Measurements from ENCODE around the gene PGAP2. TPM values are rescaled to one million over a fixed set of nuclear protein-coding genes. Genes with fewer than 3 reads are reported as not detected.

The PGAP2 gene
- total and polyA plus RNA-seq, 2 of the 13 experiments (the other 11 are each of a cell fraction or from before 2014, with no cell fraction given), result 21.5 to 47.8 TPM

DNA sequence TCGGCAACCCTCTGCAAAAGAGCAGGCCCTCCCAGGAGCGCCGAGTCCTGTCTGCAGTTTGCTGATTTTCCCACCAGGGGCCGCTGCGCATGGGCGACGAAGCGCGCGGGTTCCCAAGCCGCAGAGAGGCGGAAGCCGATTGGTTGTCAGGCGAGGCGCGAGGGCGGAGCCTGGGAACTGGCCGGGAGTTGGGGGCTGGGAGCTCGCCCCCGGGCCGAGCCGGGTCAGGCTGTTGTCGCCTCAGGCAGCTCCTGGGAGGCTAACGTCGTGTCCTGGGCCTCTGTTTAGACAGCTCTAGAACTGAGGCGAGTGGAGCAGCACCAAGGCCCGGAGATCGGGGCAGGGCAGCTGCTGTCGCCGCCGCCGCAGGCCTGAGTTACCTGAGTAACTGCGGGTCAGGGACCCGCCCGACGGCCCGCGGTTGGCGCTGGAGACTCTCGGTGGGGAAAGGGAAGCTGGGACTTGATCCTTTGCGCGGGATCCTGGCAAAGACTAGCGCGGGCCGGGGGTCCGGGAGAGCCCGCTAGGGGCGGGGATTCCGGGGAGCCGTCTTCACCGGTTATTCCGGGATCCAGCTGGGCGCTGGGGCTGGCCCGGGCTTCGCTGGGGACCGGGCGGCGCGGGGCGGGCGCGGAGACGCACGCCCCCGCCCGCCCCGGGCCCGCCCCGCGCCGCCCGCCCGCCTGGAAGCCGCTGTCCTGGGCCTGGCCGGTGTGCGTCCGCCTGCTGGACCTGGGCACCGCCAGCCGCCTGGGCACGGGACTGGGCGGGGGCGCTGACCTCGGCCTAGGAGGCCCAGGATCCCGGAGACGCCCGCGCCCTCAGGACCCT, 46.8 kb downstream of the PGAP2 start, which contains the start of gene STIM1 (continued):
- TF ChIP-seq SMC3 (IDR thresholded peaks at IDR 0.05; ENCODE audit: low read length) (peak; percentile 70; the same call in 1 of the 2 replicates), ZNF136 (CRISPR knock-in tag; IDR thresholded peaks at IDR 0.05; ENCODE audit: low read depth) (no peak), ZNF180 (CRISPR knock-in tag; IDR thresholded peaks at IDR 0.05; ENCODE audit: borderline replicate concordance, low read depth) (0 out of 2 replicates have a peak, but pooled peaks have one; percentile 47), ZNF230 (CRISPR knock-in tag; IDR thresholded peaks at IDR 0.05) (no peak), POGZ (CRISPR knock-in tag; IDR thresholded peaks at IDR 0.05) (peak; percentile 85; the same call in 1 of the 2 replicates), YEATS4 (CRISPR knock-in tag; IDR thresholded peaks at IDR 0.05; ENCODE audit: borderline replicate concordance) (peak; percentile 20; the same call in 1 of the 2 replicates), MTF2 (CRISPR knock-in tag; IDR thresholded peaks at IDR 0.05; ENCODE audit: borderline replicate concordance) (peak; percentile 12; the same call in 1 of the 2 replicates), ZNF816 (CRISPR knock-in tag; IDR thresholded peaks at IDR 0.05; ENCODE audit: borderline replicate concordance) (no peak), MEIS2 (CRISPR knock-in tag; IDR thresholded peaks at IDR 0.05) (peak; percentile 65), ZFP36 (IDR thresholded peaks at IDR 0.05; ENCODE audit: borderline replicate concordance, low read depth, low read length, partially characterized antibody) (no peak), MXD4 (CRISPR knock-in tag; IDR thresholded peaks at IDR 0.05) (0 out of 2 replicates have a peak, but pooled peaks have one; percentile 11), ZEB1 (IDR thresholded peaks at IDR 0.05; ENCODE audit: insufficient replicate concordance, low read depth) (no peak), ZNF235 (CRISPR knock-in tag; IDR thresholded peaks at IDR 0.05; ENCODE audit: borderline replicate concordance) (no peak), TAF15 (IDR thresholded peaks at IDR 0.05; ENCODE audit: low read depth, low read length, poor library complexity, severe bottlenecking) (no peak), FOXP1 (IDR thresholded peaks at IDR 0.05) (no peak), FOXP1 (CRISPR knock-in tag; IDR thresholded peaks at IDR 0.05) (no peak), ZNF121 (CRISPR knock-in tag; IDR thresholded peaks at IDR 0.05) (no peak)
- TF ChIP-seq, protein P1, sequence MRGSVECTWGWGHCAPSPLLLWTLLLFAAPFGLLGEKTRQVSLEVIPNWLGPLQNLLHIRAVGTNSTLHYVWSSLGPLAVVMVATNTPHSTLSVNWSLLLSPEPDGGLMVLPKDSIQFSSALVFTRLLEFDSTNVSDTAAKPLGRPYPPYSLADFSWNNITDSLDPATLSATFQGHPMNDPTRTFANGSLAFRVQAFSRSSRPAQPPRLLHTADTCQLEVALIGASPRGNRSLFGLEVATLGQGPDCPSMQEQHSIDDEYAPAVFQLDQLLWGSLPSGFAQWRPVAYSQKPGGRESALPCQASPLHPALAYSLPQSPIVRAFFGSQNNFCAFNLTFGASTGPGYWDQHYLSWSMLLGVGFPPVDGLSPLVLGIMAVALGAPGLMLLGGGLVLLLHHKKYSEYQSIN (CRISPR knock-in tag; IDR thresholded peaks at IDR 0.05; ENCODE audit: borderline replicate concordance), result no peak
- TF ChIP-seq, protein P2, sequence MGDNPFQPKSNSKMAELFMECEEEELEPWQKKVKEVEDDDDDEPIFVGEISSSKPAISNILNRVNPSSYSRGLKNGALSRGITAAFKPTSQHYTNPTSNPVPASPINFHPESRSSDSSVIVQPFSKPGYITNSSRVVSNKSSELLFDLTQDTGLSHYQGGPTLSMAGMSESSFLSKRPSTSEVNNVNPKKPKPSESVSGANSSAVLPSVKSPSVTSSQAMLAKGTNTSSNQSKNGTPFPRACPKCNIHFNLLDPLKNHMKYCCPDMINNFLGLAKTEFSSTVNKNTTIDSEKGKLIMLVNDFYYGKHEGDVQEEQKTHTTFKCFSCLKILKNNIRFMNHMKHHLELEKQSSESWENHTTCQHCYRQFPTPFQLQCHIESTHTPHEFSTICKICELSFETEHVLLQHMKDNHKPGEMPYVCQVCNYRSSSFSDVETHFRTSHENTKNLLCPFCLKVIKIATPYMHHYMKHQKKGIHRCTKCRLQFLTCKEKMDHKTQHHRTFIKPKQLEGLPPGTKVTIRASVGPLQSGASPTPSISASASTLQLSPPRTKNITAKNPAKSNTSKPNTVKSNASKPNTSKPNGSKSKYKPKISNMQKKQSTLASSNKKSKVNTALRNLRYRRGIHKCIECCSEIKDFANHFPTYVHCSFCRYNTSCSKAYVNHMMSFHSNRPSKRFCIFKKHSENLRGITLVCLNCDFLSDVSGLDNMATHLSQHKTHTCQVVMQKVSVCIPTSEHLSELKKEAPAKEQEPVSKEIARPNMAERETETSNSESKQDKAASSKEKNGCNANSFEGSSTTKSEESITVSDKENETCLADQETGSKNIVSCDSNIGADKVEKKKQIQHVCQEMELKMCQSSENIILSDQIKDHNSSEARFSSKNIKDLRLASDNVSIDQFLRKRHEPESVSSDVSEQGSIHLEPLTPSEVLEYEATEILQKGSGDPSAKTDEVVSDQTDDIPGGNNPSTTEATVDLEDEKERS (CRISPR knock-in tag; IDR thresholded peaks at IDR 0.05), result no peak
- TF ChIP-seq, protein P3, sequence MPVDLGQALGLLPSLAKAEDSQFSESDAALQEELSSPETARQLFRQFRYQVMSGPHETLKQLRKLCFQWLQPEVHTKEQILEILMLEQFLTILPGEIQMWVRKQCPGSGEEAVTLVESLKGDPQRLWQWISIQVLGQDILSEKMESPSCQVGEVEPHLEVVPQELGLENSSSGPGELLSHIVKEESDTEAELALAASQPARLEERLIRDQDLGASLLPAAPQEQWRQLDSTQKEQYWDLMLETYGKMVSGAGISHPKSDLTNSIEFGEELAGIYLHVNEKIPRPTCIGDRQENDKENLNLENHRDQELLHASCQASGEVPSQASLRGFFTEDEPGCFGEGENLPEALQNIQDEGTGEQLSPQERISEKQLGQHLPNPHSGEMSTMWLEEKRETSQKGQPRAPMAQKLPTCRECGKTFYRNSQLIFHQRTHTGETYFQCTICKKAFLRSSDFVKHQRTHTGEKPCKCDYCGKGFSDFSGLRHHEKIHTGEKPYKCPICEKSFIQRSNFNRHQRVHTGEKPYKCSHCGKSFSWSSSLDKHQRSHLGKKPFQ (CRISPR knock-in tag; IDR thresholded peaks at IDR 0.05; ENCODE audit: insufficient replicate concordance), result no peak
- TF ChIP-seq, protein P4, sequence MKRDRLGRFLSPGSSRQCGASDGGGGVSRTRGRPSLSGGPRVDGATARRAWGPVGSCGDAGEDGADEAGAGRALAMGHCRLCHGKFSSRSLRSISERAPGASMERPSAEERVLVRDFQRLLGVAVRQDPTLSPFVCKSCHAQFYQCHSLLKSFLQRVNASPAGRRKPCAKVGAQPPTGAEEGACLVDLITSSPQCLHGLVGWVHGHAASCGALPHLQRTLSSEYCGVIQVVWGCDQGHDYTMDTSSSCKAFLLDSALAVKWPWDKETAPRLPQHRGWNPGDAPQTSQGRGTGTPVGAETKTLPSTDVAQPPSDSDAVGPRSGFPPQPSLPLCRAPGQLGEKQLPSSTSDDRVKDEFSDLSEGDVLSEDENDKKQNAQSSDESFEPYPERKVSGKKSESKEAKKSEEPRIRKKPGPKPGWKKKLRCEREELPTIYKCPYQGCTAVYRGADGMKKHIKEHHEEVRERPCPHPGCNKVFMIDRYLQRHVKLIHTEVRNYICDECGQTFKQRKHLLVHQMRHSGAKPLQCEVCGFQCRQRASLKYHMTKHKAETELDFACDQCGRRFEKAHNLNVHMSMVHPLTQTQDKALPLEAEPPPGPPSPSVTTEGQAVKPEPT (CRISPR knock-in tag; IDR thresholded peaks at IDR 0.05; ENCODE audit: low read depth), result no peak

All from HepG2 (cell line).